ENCODE measurements around the gene EID2.
A peak's percentile ranks its signal among the peaks of the same experiment; 100 is the strongest.

Gene EID2

DNA sequence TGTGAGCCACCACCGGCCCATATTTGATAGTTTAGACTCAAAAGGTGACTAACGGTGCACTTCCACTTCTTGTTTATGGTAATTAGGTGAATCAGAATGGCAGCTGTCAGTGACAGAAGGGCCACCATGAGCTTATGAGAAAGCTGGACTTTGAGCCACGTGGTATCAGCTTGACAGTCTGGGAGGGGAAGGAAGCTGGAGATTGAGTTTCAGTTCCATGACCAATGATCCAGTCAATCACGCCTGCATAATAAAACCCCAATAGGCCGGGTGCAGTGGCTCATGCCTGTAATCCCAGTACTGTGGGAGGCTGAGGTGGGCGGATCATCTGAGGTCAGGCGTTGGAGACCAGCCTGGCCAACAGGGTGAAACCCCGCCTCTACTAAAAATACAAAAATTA is 15.5 kb downstream of the EID2 start:
- TF ChIP-seq, protein P1, sequence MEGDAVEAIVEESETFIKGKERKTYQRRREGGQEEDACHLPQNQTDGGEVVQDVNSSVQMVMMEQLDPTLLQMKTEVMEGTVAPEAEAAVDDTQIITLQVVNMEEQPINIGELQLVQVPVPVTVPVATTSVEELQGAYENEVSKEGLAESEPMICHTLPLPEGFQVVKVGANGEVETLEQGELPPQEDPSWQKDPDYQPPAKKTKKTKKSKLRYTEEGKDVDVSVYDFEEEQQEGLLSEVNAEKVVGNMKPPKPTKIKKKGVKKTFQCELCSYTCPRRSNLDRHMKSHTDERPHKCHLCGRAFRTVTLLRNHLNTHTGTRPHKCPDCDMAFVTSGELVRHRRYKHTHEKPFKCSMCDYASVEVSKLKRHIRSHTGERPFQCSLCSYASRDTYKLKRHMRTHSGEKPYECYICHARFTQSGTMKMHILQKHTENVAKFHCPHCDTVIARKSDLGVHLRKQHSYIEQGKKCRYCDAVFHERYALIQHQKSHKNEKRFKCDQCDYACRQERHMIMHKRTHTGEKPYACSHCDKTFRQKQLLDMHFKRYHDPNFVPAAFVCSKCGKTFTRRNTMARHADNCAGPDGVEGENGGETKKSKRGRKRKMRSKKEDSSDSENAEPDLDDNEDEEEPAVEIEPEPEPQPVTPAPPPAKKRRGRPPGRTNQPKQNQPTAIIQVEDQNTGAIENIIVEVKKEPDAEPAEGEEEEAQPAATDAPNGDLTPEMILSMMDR (IDR thresholded peaks at IDR 0.05; ENCODE audit: insufficient read depth, low read length, poor library complexity, severe bottlenecking) = no peak
- H3K27me3 ChIP-seq (replicated peaks; ENCODE audit: control insufficient read depth, insufficient read depth, low read length) = no peaks in the 10 kb centered on the region
- peak; percentile 25 for DNase-seq (ENCODE audit: extremely low read depth, insufficient read length)
- H3K36me3 ChIP-seq (ENCODE audit: control insufficient read depth, insufficient read depth, low read length) = no peaks in the 10 kb centered on the region
- H3K4me3 ChIP-seq (replicated peaks; ENCODE audit: low read depth, low read length) = no peak overlapping the region

DNA sequence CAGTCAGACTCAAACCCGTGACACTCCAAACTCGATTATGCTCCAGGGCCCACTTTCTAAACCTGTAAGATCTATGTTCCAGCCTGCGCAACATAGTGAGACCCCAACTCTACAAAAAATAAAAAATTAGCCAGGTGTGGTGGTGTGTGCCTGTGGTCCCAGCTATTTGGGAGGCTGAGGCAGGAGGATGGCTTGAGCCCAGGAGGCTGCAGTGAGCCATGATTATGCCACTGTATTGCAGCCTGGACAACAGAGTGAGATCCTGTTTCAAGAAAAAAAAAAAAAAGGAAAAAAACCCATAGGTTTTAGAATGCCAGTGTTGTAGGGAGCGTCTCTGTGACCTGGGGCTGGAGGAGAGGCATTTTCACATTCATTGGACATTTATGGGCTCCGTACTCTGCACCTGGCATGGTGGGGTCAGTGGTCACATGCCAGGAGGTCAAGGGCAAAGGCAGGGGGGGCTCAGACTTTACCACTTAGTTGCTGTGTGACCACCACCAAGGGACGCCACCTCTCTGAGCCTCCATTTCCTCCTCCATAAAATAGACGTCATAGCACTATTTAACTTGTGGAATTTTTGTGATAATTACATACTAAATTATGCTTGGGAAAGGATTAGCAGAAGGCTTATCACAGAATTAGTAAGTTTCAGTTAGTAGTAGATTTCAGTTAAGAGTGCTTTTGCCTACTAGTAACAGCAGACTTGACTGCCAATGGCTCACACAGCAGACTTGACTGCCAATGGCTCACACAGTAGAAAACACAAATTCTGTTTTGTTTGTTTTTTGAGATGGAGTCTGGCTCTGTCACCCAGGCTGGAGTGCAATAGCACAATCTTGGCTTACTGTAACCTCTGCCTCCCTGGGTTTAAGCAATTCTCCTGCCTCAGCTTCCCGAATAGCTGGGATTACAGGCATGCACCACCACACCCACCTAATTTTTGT is 19.1 kb downstream of the EID2 start:
- no peak for DNase-seq (ENCODE audit: extremely low read depth, insufficient read length)
- no peaks in the 10 kb centered on the region for H3K27me3 ChIP-seq (replicated peaks; ENCODE audit: control insufficient read depth, insufficient read depth, low read length)
- H3K36me3 ChIP-seq (ENCODE audit: control insufficient read depth, insufficient read depth, low read length) = no peaks in the 10 kb centered on the region
- TF ChIP-seq, protein P1 (IDR thresholded peaks at IDR 0.05; ENCODE audit: insufficient read depth, low read length, poor library complexity, severe bottlenecking) = no peak
- no peak overlapping the region for H3K4me3 ChIP-seq (replicated peaks; ENCODE audit: low read depth, low read length)

DNA sequence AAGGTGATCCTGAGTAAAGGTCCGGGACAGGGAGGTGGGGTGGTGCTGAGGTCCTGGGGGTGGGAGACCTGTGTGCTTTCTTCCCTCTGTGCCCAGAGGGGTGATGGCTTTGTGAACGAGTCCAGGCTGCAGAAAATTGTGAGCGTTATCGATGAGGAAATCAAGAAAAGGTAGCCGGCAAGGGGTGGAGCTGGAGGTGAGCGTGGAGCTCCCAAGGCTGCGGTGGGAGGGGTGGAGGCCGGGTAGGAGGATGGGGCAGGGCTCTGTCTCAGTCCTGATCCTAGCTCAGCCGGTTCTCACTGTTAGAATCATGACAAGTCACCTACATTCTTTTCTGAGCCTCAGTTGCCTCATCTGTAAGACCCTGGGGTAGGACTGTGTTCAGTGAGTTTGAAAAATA is 21.0 kb downstream of the EID2 start:
- Histone ChIP-seq H3K36me3 (ENCODE audit: control insufficient read depth, insufficient read depth, low read length) (no peaks in the 10 kb centered on the region), H3K27me3 (replicated peaks; ENCODE audit: control insufficient read depth, insufficient read depth, low read length) (no peaks in the 10 kb centered on the region; the same call in 1 of the 2 replicates), H3K4me3 (replicated peaks; ENCODE audit: low read depth, low read length) (no peak overlapping the region)
- no peak for DNase-seq (ENCODE audit: extremely low read depth, insufficient read length)
- TF ChIP-seq, protein P1 (IDR thresholded peaks at IDR 0.05; ENCODE audit: insufficient read depth, low read length, poor library complexity, severe bottlenecking) = no peak

DNA sequence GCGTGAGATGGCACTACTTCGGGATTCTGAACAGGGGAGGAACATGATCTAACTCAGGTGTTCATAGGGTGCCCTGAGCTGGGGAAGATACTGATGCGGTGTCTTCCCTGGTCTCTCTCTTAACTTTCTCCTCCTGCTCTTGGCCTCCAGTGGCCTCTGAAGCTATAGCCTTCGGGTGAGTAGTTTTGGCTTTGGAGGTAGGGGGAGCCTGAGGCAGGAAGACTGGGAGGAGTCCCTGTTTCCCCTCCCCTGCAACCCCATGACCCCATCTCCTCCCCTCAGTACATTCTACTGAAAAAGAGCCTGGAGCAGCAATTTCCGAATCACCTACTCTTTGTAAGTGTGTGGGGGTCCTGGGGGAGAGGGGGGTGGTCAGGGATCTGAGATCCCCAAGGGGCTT is 21.5 kb downstream of the EID2 start:
- no peak for DNase-seq (ENCODE audit: extremely low read depth, insufficient read length)
- Histone ChIP-seq H3K27me3 (replicated peaks; ENCODE audit: control insufficient read depth, insufficient read depth, low read length) (no peaks in the 10 kb centered on the region; the same call in 1 of the 2 replicates), H3K36me3 (ENCODE audit: control insufficient read depth, insufficient read depth, low read length) (no peaks in the 10 kb centered on the region), H3K4me3 (replicated peaks; ENCODE audit: low read depth, low read length) (no peak overlapping the region)
- TF ChIP-seq, protein P1 (IDR thresholded peaks at IDR 0.05; ENCODE audit: insufficient read depth, low read length, poor library complexity, severe bottlenecking) = no peak

DNA sequence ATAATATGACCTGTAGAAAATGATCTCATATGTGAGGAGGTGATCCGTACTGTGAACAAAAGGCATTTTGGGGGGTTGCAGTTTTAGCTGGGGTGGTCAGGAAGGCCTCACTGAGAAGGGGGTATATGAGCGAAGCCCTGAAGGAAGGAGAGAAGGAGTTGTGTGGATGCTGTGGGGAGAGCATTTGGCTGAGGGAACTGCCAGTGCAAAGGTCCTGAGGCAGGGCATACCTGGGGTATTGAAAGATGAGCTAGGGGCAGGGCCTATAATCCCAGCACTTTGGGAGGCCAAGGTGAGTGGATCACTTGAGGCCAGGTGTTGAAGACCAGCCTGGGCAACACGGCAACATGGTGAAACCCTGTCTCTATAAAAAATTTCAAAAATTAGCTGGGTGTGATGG is 22.5 kb downstream of the EID2 start:
- H3K27me3 ChIP-seq (replicated peaks; ENCODE audit: control insufficient read depth, insufficient read depth, low read length) = no peaks in the 10 kb centered on the region; the same call in none of the 2 replicates
- TF ChIP-seq, protein P1 (IDR thresholded peaks at IDR 0.05; ENCODE audit: insufficient read depth, low read length, poor library complexity, severe bottlenecking) = no peak
- H3K36me3 ChIP-seq (ENCODE audit: control insufficient read depth, insufficient read depth, low read length) = no peaks in the 10 kb centered on the region
- DNase-seq (ENCODE audit: extremely low read depth, insufficient read length) = no peak
- H3K4me3 ChIP-seq (replicated peaks; ENCODE audit: low read depth, low read length) = no peak overlapping the region
